GM06990 (cell line): ENCODE measurements around the gene HEXIM1.

Experiments used
- DNase-seq: peaks from one replicate; pipeline ENCODE4 v3.0.0-alpha.2; 2011; ENCODE audit not compliant: insufficient read length; ENCODE audit errors: extremely low read depth
- H3K27me3 ChIP-seq: replicated peaks from 2 replicates; pipeline ENCODE4 v1.6.0; 2011; ENCODE audit warnings: low read length; ENCODE audit not compliant: control insufficient read depth, insufficient read depth
- H3K36me3 ChIP-seq: 2 replicates; pipeline ENCODE4 v1.5.1; 2011; ENCODE audit warnings: low read length; ENCODE audit not compliant: control insufficient read depth, insufficient read depth
- H3K4me3 ChIP-seq: replicated peaks from 2 replicates; pipeline ENCODE4 v1.5.1; 2011; ENCODE audit warnings: low read depth, mild to moderate bottlenecking, control low read depth, low read length
- TF ChIP-seq, protein P1 (sequence below): IDR thresholded peaks from 2 replicates; pipeline ENCODE4 v1.5.1; 2011; ENCODE audit warnings: low read length, control low read depth, mild to moderate bottlenecking, inconsistent platforms; ENCODE audit not compliant: insufficient read depth, poor library complexity, severe bottlenecking

The HEXIM1 gene

GRCh38 chr17:45103269-45103795 lies 44.9 kb upstream of the HEXIM1 start:
- no peak for DNase-seq
- H3K27me3 ChIP-seq = no peaks in the 10 kb centered on the region
- TF ChIP-seq, protein P1, sequence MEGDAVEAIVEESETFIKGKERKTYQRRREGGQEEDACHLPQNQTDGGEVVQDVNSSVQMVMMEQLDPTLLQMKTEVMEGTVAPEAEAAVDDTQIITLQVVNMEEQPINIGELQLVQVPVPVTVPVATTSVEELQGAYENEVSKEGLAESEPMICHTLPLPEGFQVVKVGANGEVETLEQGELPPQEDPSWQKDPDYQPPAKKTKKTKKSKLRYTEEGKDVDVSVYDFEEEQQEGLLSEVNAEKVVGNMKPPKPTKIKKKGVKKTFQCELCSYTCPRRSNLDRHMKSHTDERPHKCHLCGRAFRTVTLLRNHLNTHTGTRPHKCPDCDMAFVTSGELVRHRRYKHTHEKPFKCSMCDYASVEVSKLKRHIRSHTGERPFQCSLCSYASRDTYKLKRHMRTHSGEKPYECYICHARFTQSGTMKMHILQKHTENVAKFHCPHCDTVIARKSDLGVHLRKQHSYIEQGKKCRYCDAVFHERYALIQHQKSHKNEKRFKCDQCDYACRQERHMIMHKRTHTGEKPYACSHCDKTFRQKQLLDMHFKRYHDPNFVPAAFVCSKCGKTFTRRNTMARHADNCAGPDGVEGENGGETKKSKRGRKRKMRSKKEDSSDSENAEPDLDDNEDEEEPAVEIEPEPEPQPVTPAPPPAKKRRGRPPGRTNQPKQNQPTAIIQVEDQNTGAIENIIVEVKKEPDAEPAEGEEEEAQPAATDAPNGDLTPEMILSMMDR = no peak
- H3K4me3 ChIP-seq = no peak overlapping the region
- H3K36me3 ChIP-seq = peaks cover 56% of the 10 kb centered on the region

- TF ChIP-seq, protein P1 = no peak
- H3K4me3 ChIP-seq = no peak overlapping the region
- peaks cover 58% of the 10 kb centered on the region for H3K36me3 ChIP-seq
- H3K27me3 ChIP-seq = no peaks in the 10 kb centered on the region
- DNase-seq = no peak
These were observed 44.2 kb upstream of the HEXIM1 start for GRCh38 chr17:45104029-45104428.

DNA sequence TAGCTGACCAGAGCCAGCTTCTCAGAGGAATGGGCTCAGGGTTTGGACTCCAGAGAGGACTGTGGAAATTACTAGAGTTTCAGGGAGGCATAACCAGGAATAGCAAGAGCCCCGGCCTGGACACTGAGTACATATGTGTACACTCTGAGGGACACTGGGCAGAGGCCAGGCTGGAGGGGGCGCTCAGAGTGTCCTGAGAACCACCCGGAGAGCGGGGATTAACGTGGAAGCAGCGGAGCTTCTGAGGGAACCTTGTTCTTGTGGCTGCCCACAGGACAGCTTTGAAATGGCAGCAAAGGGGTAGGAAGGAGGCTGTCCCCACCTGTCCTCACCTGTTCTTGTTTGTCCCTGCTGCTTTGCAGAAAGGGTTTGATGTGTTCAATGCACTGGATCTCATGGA lies 43.8 kb upstream of the HEXIM1 start:
- H3K36me3 ChIP-seq = peaks cover 59% of the 10 kb centered on the region
- TF ChIP-seq, protein P1 = no peak
- H3K4me3 ChIP-seq = no peak overlapping the region
- no peak for DNase-seq
- H3K27me3 ChIP-seq = no peaks in the 10 kb centered on the region

DNA sequence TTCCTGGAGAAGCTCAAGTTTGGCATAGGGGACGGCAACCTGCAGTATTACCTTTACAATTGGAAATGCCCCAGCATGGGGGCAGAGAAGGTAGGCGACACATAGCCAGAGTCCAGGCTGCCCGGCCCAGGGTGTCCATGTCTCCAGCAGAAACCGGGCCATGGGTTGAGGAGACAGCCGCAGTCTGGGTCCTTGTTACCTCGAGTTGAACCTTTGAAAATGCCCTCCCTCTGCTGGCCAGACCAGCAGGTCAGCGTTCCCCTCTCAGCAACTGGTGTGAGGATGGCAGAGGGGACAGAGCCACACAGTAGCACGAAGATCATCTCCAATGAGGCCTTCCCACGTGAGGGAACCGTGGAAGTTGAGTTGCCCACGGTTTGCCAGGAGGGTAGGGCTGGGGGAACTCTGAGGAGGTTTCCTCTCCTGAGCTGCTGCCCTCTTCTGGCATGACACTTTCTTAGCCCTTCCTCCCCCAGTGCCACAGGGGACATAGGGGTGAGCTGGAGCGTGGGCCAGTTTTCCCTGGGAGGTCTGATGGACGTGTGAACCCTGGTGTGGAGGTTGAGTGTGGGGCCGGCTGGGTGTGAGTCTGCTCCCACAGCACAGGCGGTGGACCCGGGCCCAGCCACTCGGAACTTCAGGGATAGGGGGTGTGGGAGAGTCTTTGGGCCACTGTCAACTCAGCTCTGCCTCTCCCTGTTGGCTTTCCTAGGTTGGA lies 43.2 kb upstream of the HEXIM1 start:
- H3K36me3 ChIP-seq = peaks cover 54% of the 10 kb centered on the region
- no peak for DNase-seq
- no peaks in the 10 kb centered on the region for H3K27me3 ChIP-seq
- no peak overlapping the region for H3K4me3 ChIP-seq
- TF ChIP-seq, protein P1 = no peak

DNA sequence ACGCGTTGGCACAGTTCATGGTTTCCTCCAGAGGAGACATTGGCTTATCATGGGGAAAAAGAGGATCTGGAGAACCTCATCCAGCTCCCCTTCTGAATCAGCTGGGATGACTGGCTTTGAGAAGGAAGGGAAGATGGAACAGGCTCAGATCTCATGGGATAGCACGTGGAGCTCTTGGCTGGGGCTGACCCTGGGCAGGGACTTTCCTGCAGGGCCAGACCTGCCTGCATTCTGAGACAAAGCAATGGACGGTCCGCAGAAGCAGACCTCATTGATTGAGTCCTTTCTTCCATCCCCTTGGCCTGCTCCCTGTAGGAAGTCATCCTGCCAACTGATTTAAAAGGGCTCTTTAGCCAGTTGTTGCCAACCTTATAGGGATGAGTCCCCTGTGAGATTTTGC lies 42.2 kb upstream of the HEXIM1 start:
- Histone ChIP-seq H3K36me3 (peaks cover 54% of the 10 kb centered on the region), H3K4me3 (no peak overlapping the region), H3K27me3 (no peaks in the 10 kb centered on the region)
- DNase-seq = no peak
- TF ChIP-seq, protein P1 = no peak

DNA sequence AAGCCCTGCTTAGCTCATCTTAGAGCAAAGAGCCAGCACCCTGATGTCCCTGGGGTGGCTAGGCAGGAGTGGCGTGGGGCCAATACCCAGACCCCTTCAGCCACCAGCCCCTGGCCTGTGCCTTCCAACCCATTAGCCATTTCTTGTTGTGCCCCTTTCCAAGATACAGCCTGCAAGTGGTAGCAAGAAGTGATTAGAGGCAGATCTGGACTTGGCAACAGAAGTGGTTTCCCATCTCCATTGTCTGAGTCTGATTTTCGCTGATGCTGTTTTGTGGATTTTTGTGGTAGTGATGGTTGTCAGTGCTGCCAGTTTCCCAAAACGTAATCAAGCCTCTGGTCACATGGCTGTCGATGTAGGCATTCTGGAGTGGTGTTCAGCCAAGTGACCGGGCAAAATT lies 41.7 kb upstream of the HEXIM1 start:
- TF ChIP-seq, protein P1 = no peak
- H3K36me3 ChIP-seq = peaks cover 54% of the 10 kb centered on the region
- H3K27me3 ChIP-seq = no peaks in the 10 kb centered on the region
- H3K4me3 ChIP-seq = no peak overlapping the region
- no peak for DNase-seq
